HG03457 (cell line): ENCODE measurements around the gene SASH1.

Experiments
- ATAC-seq: cut with Tn5 transposase; IDR thresholded peaks from one replicate; pipeline ENCODE4 v1.9.1; 2021; ENCODE audit warnings: moderate number of reproducible peaks; ENCODE audit not compliant: unreplicated experiment

SASH1 gene

GRCh38 chr6:148342350-148343046, at the start of gene SASH1:
TSS of gene SASH1 (plus strand) at chr6:148342838. CDS start at chr6:148343068, 230 bp downstream.
- peak; percentile 78 for ATAC-seq

GRCh38 chr6:148293181-148293995, 49.2 kb upstream of the SASH1 start:
- no peak for ATAC-seq

GRCh38 chr6:148294059-148294458, 48.6 kb upstream of the SASH1 start:
- no peak for ATAC-seq

GRCh38 chr6:148295261-148295887, 47.3 kb upstream of the SASH1 start:
- ATAC-seq, result no peak

GRCh38 chr6:148296771-148297170, 45.9 kb upstream of the SASH1 start:
- no peak for ATAC-seq

GRCh38 chr6:148298683-148299082, 44.0 kb upstream of the SASH1 start:
- no peak for ATAC-seq

- ATAC-seq, result no peak
These were observed 39.0 kb upstream of the SASH1 start for GRCh38 chr6:148303616-148304015.

- no peak for ATAC-seq
These were observed 37.7 kb upstream of the SASH1 start for GRCh38 chr6:148304976-148305375.

GRCh38 chr6:148306286-148306685, 36.4 kb upstream of the SASH1 start:
- no peak for ATAC-seq

GRCh38 chr6:148307405-148307804, 35.2 kb upstream of the SASH1 start:
- no peak for ATAC-seq

- ATAC-seq, result no peak
These were observed 33.3 kb upstream of the SASH1 start for GRCh38 chr6:148309301-148309700.

GRCh38 chr6:148311966-148312669, 30.5 kb upstream of the SASH1 start:
- no peak for ATAC-seq

- no peak for ATAC-seq
These were observed 29.1 kb upstream of the SASH1 start for GRCh38 chr6:148313488-148313887.

- no peak for ATAC-seq
These were observed 26.3 kb upstream of the SASH1 start for GRCh38 chr6:148316308-148316707.

GRCh38 chr6:148317051-148317450, 25.6 kb upstream of the SASH1 start:
- no peak for ATAC-seq

- no peak for ATAC-seq
These were observed 24.9 kb upstream of the SASH1 start for GRCh38 chr6:148317739-148318138.

GRCh38 chr6:148322704-148323103, 19.9 kb upstream of the SASH1 start:
- no peak for ATAC-seq

GRCh38 chr6:148323344-148323743, 19.3 kb upstream of the SASH1 start:
- no peak for ATAC-seq

GRCh38 chr6:148324297-148324985, 18.2 kb upstream of the SASH1 start:
- ATAC-seq, result no peak

GRCh38 chr6:148325316-148326068, 17.1 kb upstream of the SASH1 start:
- ATAC-seq, result no peak
